MM.1S (cell line): ENCODE data around the gene OR1F1.

Source experiments
- DNase-seq: peaks from one replicate; pipeline ENCODE4 v3.0.0-alpha.2; 2015
- H2AFZ ChIP-seq: fragments of 300-600 bp; sonication (generic); 2 replicates; pipeline ENCODE4 v1.6.0; 2016; ENCODE audit warnings: antibody characterized with exemption, low read length
- H3F3A ChIP-seq: fragments of 300-600 bp; sonication (generic); 2 replicates; pipeline ENCODE4 v1.6.1; 2016; ENCODE audit warnings: mild to moderate bottlenecking, antibody characterized with exemption, low read length, moderate library complexity, mixed read lengths; ENCODE audit not compliant: insufficient read depth
- H3K27ac ChIP-seq: fragments of 300-600 bp; sonication (generic); 2 replicates; pipeline ENCODE4 v1.5.1; 2016; ENCODE audit warnings: mild to moderate bottlenecking, low read length
- H3K27me3 ChIP-seq: fragments of 300-600 bp; sonication (generic); replicated peaks from 2 replicates; pipeline ENCODE4 v1.6.0; 2016; ENCODE audit warnings: low read length; ENCODE audit not compliant: insufficient read depth
- H3K36me3 ChIP-seq: fragments of 300-600 bp; sonication (generic); replicated peaks from 2 replicates; pipeline ENCODE4 v1.6.1; 2016; ENCODE audit warnings: mild to moderate bottlenecking, low read length, mixed read lengths; ENCODE audit not compliant: insufficient read depth
- H3K4me1 ChIP-seq: fragments of 300-600 bp; sonication (generic); 2 replicates; pipeline ENCODE4 v1.6.1; 2016; ENCODE audit warnings: low read length, mixed read lengths
- H3K4me2 ChIP-seq: fragments of 300-600 bp; sonication (generic); 2 replicates; pipeline ENCODE4 v1.6.0; 2016; ENCODE audit warnings: low read depth, low read length
- H3K4me3 ChIP-seq: fragments of 300-600 bp; sonication (generic); 2 replicates; pipeline ENCODE4 v1.5.1; 2016; ENCODE audit warnings: low read length, mixed read lengths
- H3K79me2 ChIP-seq: fragments of 300-600 bp; sonication (generic); 2 replicates; pipeline ENCODE4 v1.6.1; 2016; ENCODE audit warnings: mixed run types, low read length, mixed read lengths
- H3K9ac ChIP-seq: fragments of 300-600 bp; sonication (generic); 2 replicates; pipeline ENCODE4 v1.6.1; 2016; ENCODE audit warnings: low read length, mixed read lengths
- H3K9me2 ChIP-seq: fragments of 300-600 bp; sonication (generic); replicated peaks from 2 replicates; pipeline ENCODE4 v1.6.1; 2016; ENCODE audit warnings: mild to moderate bottlenecking, low read length, mixed read lengths; ENCODE audit not compliant: insufficient read depth
- H3K9me3 ChIP-seq: fragments of 300-600 bp; sonication (generic); replicated peaks from 2 replicates; pipeline ENCODE4 v1.6.1; 2016; ENCODE audit warnings: mild to moderate bottlenecking, low read length, mixed read lengths; ENCODE audit not compliant: insufficient read depth
- H4K20me1 ChIP-seq: fragments of 300-600 bp; sonication (generic); 2 replicates; pipeline ENCODE4 v1.6.1; 2016; ENCODE audit warnings: mild to moderate bottlenecking, low read length, moderate library complexity, mixed read lengths; ENCODE audit not compliant: insufficient read depth
- CTCF ChIP-seq: fragments of 300-600 bp; sonication (generic); IDR thresholded peaks from 2 replicates; pipeline ENCODE4 v1.5.1; 2016; ENCODE audit warnings: antibody characterized with exemption, low read length, mixed read lengths
- EZH2 ChIP-seq: fragments of 300-600 bp; sonication (generic); optimal IDR thresholded peaks from 2 replicates; pipeline ENCODE3; 2017; ENCODE audit warnings: low read depth, mild to moderate bottlenecking, antibody characterized with exemption, low read length, mixed read lengths
- EZH2phosphoT487 ChIP-seq: fragments of 300-600 bp; sonication (generic); IDR thresholded peaks from 2 replicates; pipeline ENCODE4 v1.6.1; 2018; ENCODE audit warnings: antibody characterized with exemption, low read length

Gene OR1F1

DNA sequence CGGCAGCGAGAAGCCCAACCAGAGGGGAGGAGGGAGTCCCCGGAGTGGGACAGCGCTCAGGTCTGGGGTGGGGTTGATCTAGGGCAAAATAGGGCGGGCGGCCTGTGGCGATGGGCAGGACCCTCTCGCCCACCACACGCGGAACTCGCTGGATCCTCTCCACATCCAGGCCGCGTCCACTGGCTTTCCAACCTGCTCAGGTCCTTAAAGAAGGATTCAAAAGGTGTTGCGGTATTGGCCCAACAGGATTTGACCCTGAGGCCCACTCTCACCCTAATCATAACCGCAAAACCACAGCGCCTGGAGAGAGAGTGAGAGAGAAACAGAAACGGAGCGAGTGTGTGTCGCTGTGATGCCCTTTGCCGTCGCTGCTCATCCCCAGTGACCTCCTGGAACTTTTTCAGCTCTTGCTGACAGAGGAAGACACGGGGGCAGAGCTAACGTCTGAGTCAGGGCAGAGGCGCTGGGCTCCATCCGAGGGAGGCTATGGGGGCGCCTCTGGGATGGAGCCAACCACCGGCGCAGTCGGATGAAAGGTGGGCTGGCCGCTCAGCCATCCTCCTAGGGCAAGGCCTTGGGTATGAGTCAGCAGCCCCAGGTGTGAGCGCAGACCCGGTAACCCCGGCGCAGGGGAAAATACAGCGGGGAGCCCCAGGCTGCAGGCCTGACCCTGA, 16.7 kb upstream of the OR1F1 start:
- H2AFZ ChIP-seq: peak overlapping the region; percentile 20; the same call in 1 of the 2 replicates
- no peaks in the 10 kb centered on the region for H3K9me2 ChIP-seq
- H3K27me3 ChIP-seq: peaks cover 70% of the 10 kb centered on the region
- H3K9ac ChIP-seq: peak overlapping the region; percentile 26; the same call in 1 of the 2 replicates
- peak; percentile 72 for DNase-seq
- H3K4me3 ChIP-seq: peak overlapping the region; percentile 33
- peaks cover 37% of the 10 kb centered on the region for H3F3A ChIP-seq
- H3K27ac ChIP-seq: peak overlapping the region; percentile 68; the same call in 1 of the 2 replicates
- H3K79me2 ChIP-seq: no peaks in the 10 kb centered on the region
- no peaks in the 10 kb centered on the region for H3K36me3 ChIP-seq
- H3K4me1 ChIP-seq: peaks cover 24% of the 10 kb centered on the region
- no peaks in the 10 kb centered on the region for H3K9me3 ChIP-seq
- TF ChIP-seq EZH2phosphoT487 (no peak), EZH2 (no peak), CTCF (no peak)
- H4K20me1 ChIP-seq: no peaks in the 10 kb centered on the region
- peak overlapping the region; percentile 69 for H3K4me2 ChIP-seq

- peak overlapping the region; percentile 26; the same call in 1 of the 2 replicates for H3K9ac ChIP-seq
- DNase-seq: peak; percentile 44
- H3K27me3 ChIP-seq: peaks cover 70% of the 10 kb centered on the region
- H4K20me1 ChIP-seq: no peaks in the 10 kb centered on the region
- H2AFZ ChIP-seq: peak overlapping the region; percentile 20; the same call in 1 of the 2 replicates
- peak overlapping the region; percentile 69 for H3K4me2 ChIP-seq
- H3K27ac ChIP-seq: peak overlapping the region; percentile 68; the same call in 1 of the 2 replicates
- no peaks in the 10 kb centered on the region for H3K36me3 ChIP-seq
- peaks cover 24% of the 10 kb centered on the region for H3K4me1 ChIP-seq
- H3K9me2 ChIP-seq: no peaks in the 10 kb centered on the region
- peaks cover 37% of the 10 kb centered on the region for H3F3A ChIP-seq
- H3K4me3 ChIP-seq: peak overlapping the region; percentile 33
- no peaks in the 10 kb centered on the region for H3K9me3 ChIP-seq
- no peaks in the 10 kb centered on the region for H3K79me2 ChIP-seq
- TF ChIP-seq EZH2phosphoT487: no peak
- no peak for TF ChIP-seq CTCF
- TF ChIP-seq EZH2: no peak
These were observed 16.0 kb upstream of the OR1F1 start for GRCh38 chr16:3171855-3172593.

DNA sequence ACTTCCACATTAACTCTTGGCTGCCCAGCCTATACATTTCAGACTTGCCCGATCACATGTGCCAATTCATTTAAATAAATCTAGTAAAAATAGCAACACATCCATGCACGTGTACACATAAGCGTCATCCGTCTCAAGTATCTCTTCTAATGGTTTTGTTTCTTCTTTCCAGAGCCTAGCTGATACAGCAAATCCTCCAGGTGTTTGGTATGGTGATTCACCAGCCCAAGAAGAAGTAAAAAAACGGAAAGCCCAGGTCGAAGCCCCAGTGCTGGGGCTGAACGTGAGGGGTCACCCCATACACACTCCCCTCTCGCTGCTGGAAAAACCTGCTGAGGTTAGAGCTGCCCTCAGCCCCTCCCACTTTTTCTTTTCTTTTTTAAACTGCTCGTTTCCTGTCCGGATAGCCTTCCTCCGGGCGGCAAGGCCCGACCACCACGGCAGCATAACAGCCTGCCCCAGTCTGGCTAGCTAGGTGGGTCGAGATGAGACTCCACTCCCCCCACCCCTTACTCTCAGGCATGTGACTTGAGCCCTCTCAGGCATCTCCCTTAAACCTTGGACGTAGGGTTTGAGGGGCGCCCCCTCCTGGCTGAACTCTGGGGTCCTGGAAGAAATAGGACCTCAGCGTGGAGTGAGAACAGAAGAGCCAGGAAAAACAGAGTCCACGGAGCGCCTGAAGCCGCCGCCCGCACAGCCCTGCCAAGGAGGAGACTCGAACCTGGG, 13.9 kb upstream of the OR1F1 start:
- no peaks in the 10 kb centered on the region for H4K20me1 ChIP-seq
- peaks cover 37% of the 10 kb centered on the region for H3F3A ChIP-seq
- H3K79me2 ChIP-seq: no peaks in the 10 kb centered on the region
- TF ChIP-seq CTCF (peak; percentile 52), EZH2phosphoT487 (no peak), EZH2 (no peak)
- peaks cover 24% of the 10 kb centered on the region for H3K4me1 ChIP-seq
- peak overlapping the region; percentile 51 for H3K4me3 ChIP-seq
- H3K9ac ChIP-seq: peak overlapping the region; percentile 57
- no peaks in the 10 kb centered on the region for H3K36me3 ChIP-seq
- H3K27me3 ChIP-seq: peaks cover 65% of the 10 kb centered on the region
- H3K9me2 ChIP-seq: no peaks in the 10 kb centered on the region
- peak; percentile 87 for DNase-seq
- peak overlapping the region; percentile 78 for H3K27ac ChIP-seq
- H2AFZ ChIP-seq: peak overlapping the region; percentile 61
- no peaks in the 10 kb centered on the region for H3K9me3 ChIP-seq
- H3K4me2 ChIP-seq: peak overlapping the region; percentile 82
